HG03565 (cell line): ENCODE results near the gene CCHCR1.
"Not testable (repeated sequence)": the region's sequence is repeated elsewhere in the genome, so short reads cannot be mapped to it uniquely, and the experiment has no call there.

ENCODE experiments used
- ATAC-seq: cut with Tn5 transposase; IDR thresholded peaks from one replicate; pipeline ENCODE4 v1.9.1; 2021; ENCODE audit warnings: mild to moderate bottlenecking, moderate library complexity; ENCODE audit not compliant: unreplicated experiment

Gene CCHCR1

GRCh38 chr6:31185695-31186051 is 28.1 kb upstream of the CCHCR1 start:
- not testable (repeated sequence) for ATAC-seq

- ATAC-seq = not testable (repeated sequence)
Measured at GRCh38 chr6:31183859-31184258, 26.3 kb upstream of the CCHCR1 start.

- not testable (repeated sequence) for ATAC-seq
Measured at GRCh38 chr6:31183287-31183686, 25.7 kb upstream of the CCHCR1 start.

- peak; percentile 59 for ATAC-seq
Measured at GRCh38 chr6:31180500-31180899, 22.9 kb upstream of the CCHCR1 start.

GRCh38 chr6:31179896-31180295 is 22.3 kb upstream of the CCHCR1 start:
- no peak for ATAC-seq

- ATAC-seq = no peak
Measured at GRCh38 chr6:31179042-31179386, 21.4 kb upstream of the CCHCR1 start.

- ATAC-seq = no peak
Measured at GRCh38 chr6:31178143-31179041, 20.8 kb upstream of the CCHCR1 start.

GRCh38 chr6:31175971-31176370 is 18.4 kb upstream of the CCHCR1 start:
- no peak for ATAC-seq

GRCh38 chr6:31174378-31174777 is 16.8 kb upstream of the CCHCR1 start:
- no peak for ATAC-seq

- no peak for ATAC-seq
Measured at GRCh38 chr6:31173406-31173805, 15.8 kb upstream of the CCHCR1 start.

- ATAC-seq = no peak
Measured at GRCh38 chr6:31172973-31173384, 15.4 kb upstream of the CCHCR1 start.

- no peak for ATAC-seq
Measured at GRCh38 chr6:31171931-31172905, 14.6 kb upstream of the CCHCR1 start.

- no peak for ATAC-seq
Measured at GRCh38 chr6:31170987-31171671, 13.5 kb upstream of the CCHCR1 start.

- ATAC-seq = no peak
Measured at GRCh38 chr6:31170600-31170881, 12.9 kb upstream of the CCHCR1 start, which contains the start of gene POU5F1. Gene POU5F1, minus strand, starts transcription at chr6:31170682. Its CDS starts 62 bp downstream, at chr6:31170620.

GRCh38 chr6:31169858-31170599 is 12.4 kb upstream of the CCHCR1 start:
- ATAC-seq = not testable (repeated sequence)

GRCh38 chr6:31169123-31169857 is 11.7 kb upstream of the CCHCR1 start:
- no peak for ATAC-seq

- no peak for ATAC-seq
Measured at GRCh38 chr6:31168606-31169005, 11.0 kb upstream of the CCHCR1 start.

GRCh38 chr6:31165986-31166385 is 8.4 kb upstream of the CCHCR1 start:
- no peak for ATAC-seq

GRCh38 chr6:31165064-31165832 is 7.6 kb upstream of the CCHCR1 start:
- ATAC-seq = peak; percentile 54
